HEK293 (cell line): ENCODE results near the gene SERPING1.

Source experiments
- CTCF ChIA-PET: fragments of 350-600 bp; formaldehyde crosslinking; extraction: SDS; loops from one replicate; lab custom pipeline; 2021; ENCODE audit warnings: antibody characterized with exemption; lab: Yijun Ruan, JAX
- POLR2A ChIA-PET: fragments of 300-600 bp; formaldehyde crosslinking; extraction: SDS; loops from one replicate; lab custom pipeline; 2020; ENCODE audit warnings: antibody characterized with exemption, inconsistent platforms; lab: Yijun Ruan, JAX
- H3K27ac ChIP-seq: fragments of 200-500 bp; sonication (Bioruptor generic); 2 replicates; pipeline ENCODE4 v1.5.1; 2014; ENCODE audit warnings: low read depth, low read length, control low read depth, inconsistent platforms; ENCODE audit errors: extremely low read depth
- H3K36me3 ChIP-seq, 2 experiments: fragments of 200-500 bp in 1 of 2; sonication (Bioruptor generic) in 1 of 2; 1 replicate in 1 of 2; 2 replicates in 1 of 2; pipeline ENCODE4 v1.5.1; 2014 to 2017; ENCODE audit warnings: inconsistent platforms in 2 of 2, low read length in 2 of 2; ENCODE audit not compliant: control insufficient read depth in 2 of 2, insufficient read depth in 1 of 2
- H3K4me1 ChIP-seq: fragments of 200-500 bp; sonication (Bioruptor generic); 2 replicates; pipeline ENCODE4 v1.5.1; 2014; ENCODE audit warnings: mild to moderate bottlenecking, low read length, inconsistent platforms; ENCODE audit not compliant: control insufficient read depth, insufficient read depth
- H3K4me3 ChIP-seq: 2 replicates; pipeline ENCODE4 v1.5.1; 2011; ENCODE audit warnings: low read depth, mild to moderate bottlenecking, control low read depth, low read length, moderate library complexity
- H3K9me3 ChIP-seq: fragments of 200-500 bp; sonication (Bioruptor generic); 2 replicates; pipeline ENCODE4 v1.5.1; 2014; ENCODE audit warnings: low read depth, low read length, inconsistent platforms; ENCODE audit not compliant: control insufficient read depth, insufficient read depth
- GLIS1 ChIP-seq: fragments of 450-650 bp; formaldehyde crosslinking; IDR thresholded peaks from 2 replicates; pipeline ENCODE4 v1.5.1; 2016; ENCODE audit warnings: missing biosample characterization, missing genetic modification characterization
- KLF16 ChIP-seq: fragments of 450-650 bp; formaldehyde crosslinking; IDR thresholded peaks from 2 replicates; pipeline ENCODE4 v1.5.1; 2017; ENCODE audit warnings: missing biosample characterization, missing genetic modification characterization
- PBX3 ChIP-seq: sonication (generic); formaldehyde crosslinking; IDR thresholded peaks from 2 replicates; pipeline ENCODE4 v1.8.1; 2022; ENCODE audit warnings: mild to moderate bottlenecking, moderate library complexity, missing genetic modification reagents
- REST ChIP-seq: fragments of 450-650 bp; formaldehyde crosslinking; IDR thresholded peaks from 2 replicates; pipeline ENCODE4 v1.5.1; 2016; ENCODE audit warnings: missing biosample characterization, missing genetic modification characterization
- SP7 ChIP-seq: fragments of 450-650 bp; formaldehyde crosslinking; IDR thresholded peaks from 2 replicates; pipeline ENCODE4 v1.5.1; 2016; ENCODE audit warnings: missing biosample characterization, missing genetic modification characterization
- YY1 ChIP-seq: fragments of 450-650 bp; formaldehyde crosslinking; IDR thresholded peaks from 2 replicates; pipeline ENCODE4 v1.5.1; 2018; ENCODE audit warnings: missing biosample characterization, missing genetic modification characterization
- ZBTB10 ChIP-seq: fragments of 450-650 bp; formaldehyde crosslinking; IDR thresholded peaks from 2 replicates; pipeline ENCODE4 v1.5.1; 2016; ENCODE audit warnings: missing biosample characterization, missing genetic modification characterization
- ZBTB11 ChIP-seq: fragments of 450-650 bp; formaldehyde crosslinking; conservative IDR thresholded peaks from 2 replicates; pipeline ENCODE4 v1.5.1; 2016; ENCODE audit warnings: low read depth, missing biosample characterization, missing genetic modification characterization
- ZBTB20 ChIP-seq: fragments of 450-650 bp; formaldehyde crosslinking; IDR thresholded peaks from 2 replicates; pipeline ENCODE4 v1.5.1; 2016; ENCODE audit warnings: missing biosample characterization, missing genetic modification characterization
- ZBTB26 ChIP-seq: fragments of 450-650 bp; formaldehyde crosslinking; optimal IDR thresholded peaks from 2 replicates; pipeline ENCODE3; 2016; ENCODE audit warnings: missing biosample characterization, mild to moderate bottlenecking, missing genetic modification characterization
- ZFP3 ChIP-seq: fragments of 450-650 bp; formaldehyde crosslinking; IDR thresholded peaks from 2 replicates; pipeline ENCODE4 v1.5.1; 2016; ENCODE audit warnings: low read depth, missing biosample characterization, missing genetic modification characterization
- ZFP69B ChIP-seq: fragments of 450-650 bp; formaldehyde crosslinking; IDR thresholded peaks from 2 replicates; pipeline ENCODE4 v1.5.1; 2016; ENCODE audit warnings: missing biosample characterization, missing genetic modification characterization
- ZIC2 ChIP-seq: fragments of 450-650 bp; formaldehyde crosslinking; IDR thresholded peaks from 2 replicates; pipeline ENCODE4 v1.5.1; 2016; ENCODE audit warnings: missing biosample characterization, missing genetic modification characterization
- ZNF112 ChIP-seq: fragments of 450-650 bp; formaldehyde crosslinking; IDR thresholded peaks from 2 replicates; pipeline ENCODE4 v1.5.0; 2017; ENCODE audit warnings: missing biosample characterization, missing genetic modification characterization
- ZNF148 ChIP-seq: fragments of 450-650 bp; formaldehyde crosslinking; IDR thresholded peaks from 2 replicates; pipeline ENCODE4 v1.5.0; 2017; ENCODE audit warnings: missing biosample characterization, missing genetic modification characterization, borderline replicate concordance
- ZNF362 ChIP-seq: fragments of 450-650 bp; formaldehyde crosslinking; IDR thresholded peaks from 2 replicates; pipeline ENCODE4 v1.5.1; 2016; ENCODE audit warnings: missing biosample characterization, missing genetic modification characterization
- ZNF560 ChIP-seq: fragments of 450-650 bp; formaldehyde crosslinking; IDR thresholded peaks from 2 replicates; pipeline ENCODE4 v1.5.1; 2017; ENCODE audit warnings: missing biosample characterization, missing genetic modification characterization, borderline replicate concordance
- ZSCAN30 ChIP-seq: fragments of 450-650 bp; IDR thresholded peaks from 2 replicates; pipeline ENCODE4 v1.5.1; 2018; ENCODE audit warnings: missing biosample characterization, mild to moderate bottlenecking, missing genetic modification characterization, moderate library complexity

Gene SERPING1

GRCh38 chr11:57567515-57568329, 29.8 kb upstream of the SERPING1 start, which contains the start of gene UBE2L6 (continued):
- TF ChIP-seq ZBTB11 (peak; percentile 72), GLIS1 (tag by site-specific recombination) (peak; percentile 60), ZFP69B (tag by site-specific recombination) (no peak), ZNF112 (tag by site-specific recombination) (no peak), KLF16 (tag by site-specific recombination) (0 out of 2 replicates have a peak, but pooled peaks have one; percentile 31), ZNF560 (tag by site-specific recombination) (no peak), ZBTB20 (tag by site-specific recombination) (peak; percentile 67; the same call in 1 of the 2 replicates), ZBTB26 (tag by site-specific recombination) (peak; percentile 73), PBX3 (no peak), ZIC2 (tag by site-specific recombination) (peak; percentile 48)

- H3K27ac ChIP-seq, result no peak overlapping the region; the same call in 1 of the 2 replicates
- CTCF ChIA-PET, result interaction anchor here (0.5 to 8.7 kb wide), 34 partner anchors 9 to 1570 kb away, joined by 3 to 183 read pairs (median 4); no protein-coding TSS in a partner anchor
- H3K36me3 ChIP-seq, result no peaks in the 10 kb centered on the region
- POLR2A ChIA-PET, result interaction anchor here (1.1 to 2.0 kb wide), 2 partner anchors 73 to 76 kb away, joined by 4 to 13 read pairs; no protein-coding TSS in a partner anchor
- peak overlapping the region; percentile 73 for H3K4me3 ChIP-seq
- H3K4me1 ChIP-seq, result no peaks in the 10 kb centered on the region
- H3K9me3 ChIP-seq, result no peaks in the 10 kb centered on the region
- TF ChIP-seq YY1 (tag by site-specific recombination) (no peak), SP7 (0 out of 2 replicates have a peak, but pooled peaks have one; percentile 46), ZSCAN30 (tag by site-specific recombination) (0 out of 2 replicates have a peak, but pooled peaks have one; percentile 4), ZFP3 (tag by site-specific recombination) (no peak), REST (tag by site-specific recombination) (no peak), ZNF362 (tag by site-specific recombination) (no peak), ZNF148 (no peak), ZBTB10 (tag by site-specific recombination) (peak; percentile 85; the same call in 1 of the 2 replicates)
Observed at GRCh38 chr11:57568330-57568766, 29.1 kb upstream of the SERPING1 start.
